Mesenchymal stem cell (in vitro differentiated cells and primary cell): ENCODE measurements around the gene NAE1.

Experiments used
- DNase-seq: peaks from one replicate; pipeline ENCODE4 v3.0.0-alpha.2; 2013
- H2AFZ ChIP-seq: one replicate; pipeline ENCODE4 v1.6.1; 2013; ENCODE audit warnings: low read depth, mild to moderate bottlenecking, control low read depth, inconsistent platforms, low read length, moderate library complexity
- H2AK5ac ChIP-seq: 2 replicates; pipeline ENCODE4 v1.6.1; 2013; ENCODE audit warnings: low read length, moderate library complexity, mild to moderate bottlenecking, inconsistent platforms; ENCODE audit not compliant: severe bottlenecking
- H2BK120ac ChIP-seq: one replicate; pipeline ENCODE4 v1.6.1; 2013; ENCODE audit warnings: low read depth, mild to moderate bottlenecking, inconsistent platforms, low read length, moderate library complexity
- H2BK12ac ChIP-seq, 2 experiments: one replicate each; pipeline ENCODE4 v1.6.1; 2013; ENCODE audit warnings: inconsistent platforms in 2 of 2, low read length in 2 of 2, mild to moderate bottlenecking in 2 of 2, moderate library complexity in 2 of 2, control low read depth in 1 of 2
- H2BK15ac ChIP-seq: one replicate; pipeline ENCODE4 v1.6.1; 2013; ENCODE audit warnings: mild to moderate bottlenecking, low read depth, inconsistent platforms; ENCODE audit not compliant: poor library complexity, severe bottlenecking
- H2BK5ac ChIP-seq: 2 replicates; pipeline ENCODE4 v1.6.1; 2013; ENCODE audit warnings: low read depth, mild to moderate bottlenecking, low read length, control low read depth, inconsistent platforms; ENCODE audit not compliant: poor library complexity, severe bottlenecking
- H3K14ac ChIP-seq, 2 experiments: one replicate each; pipeline ENCODE4 v1.6.1; 2013; ENCODE audit warnings: inconsistent platforms in 2 of 2, low read length in 2 of 2, control low read depth in 1 of 2, mild to moderate bottlenecking in 1 of 2, moderate library complexity in 1 of 2
- H3K18ac ChIP-seq, 2 experiments: one replicate each; pipeline ENCODE4 v1.6.1; 2013; ENCODE audit warnings: inconsistent platforms in 2 of 2, low read length in 2 of 2, control low read depth in 1 of 2, low read depth in 1 of 2, mild to moderate bottlenecking in 1 of 2
- H3K23ac ChIP-seq, 2 experiments: one replicate each; pipeline ENCODE4 v1.6.1; 2013; ENCODE audit warnings: inconsistent platforms in 2 of 2, low read length in 2 of 2, mild to moderate bottlenecking in 2 of 2, moderate library complexity in 2 of 2, control low read depth in 1 of 2
- H3K27ac ChIP-seq: 2 replicates; pipeline ENCODE4 v1.5.1; 2013; ENCODE audit warnings: mild to moderate bottlenecking, moderate library complexity, low read length, control low read depth, inconsistent platforms; ENCODE audit not compliant: poor library complexity, severe bottlenecking
- H3K27me3 ChIP-seq, 2 experiments: 2 replicates each; pipeline versions ENCODE4 v1.6.1 to v1.7.0; 2013; ENCODE audit warnings: low read length in 2 of 2, mild to moderate bottlenecking in 2 of 2, moderate library complexity in 2 of 2, control low read depth in 1 of 2, inconsistent platforms in 1 of 2; ENCODE audit not compliant: control insufficient read depth in 1 of 2, insufficient read depth in 1 of 2
- H3K36me3 ChIP-seq, 2 experiments: 2 replicates each; pipeline versions ENCODE4 v1.6.1 to v1.7.0; 2013; ENCODE audit warnings: low read length in 2 of 2, control low read depth in 1 of 2, inconsistent platforms in 1 of 2, low read depth in 1 of 2, mild to moderate bottlenecking in 1 of 2; ENCODE audit not compliant: insufficient read depth in 2 of 2, control insufficient read depth in 1 of 2
- H3K4ac ChIP-seq, 2 experiments: one replicate each; pipeline ENCODE4 v1.6.1; 2013; ENCODE audit warnings: inconsistent platforms in 2 of 2, low read length in 2 of 2, mild to moderate bottlenecking in 2 of 2, moderate library complexity in 2 of 2, control low read depth in 1 of 2, low read depth in 1 of 2
- H3K4me1 ChIP-seq: 2 replicates; pipeline ENCODE4 v1.6.1; 2013; ENCODE audit warnings: low read depth, low read length, control low read depth; ENCODE audit not compliant: control insufficient read depth, insufficient read depth
- H3K4me2 ChIP-seq: 2 replicates; pipeline ENCODE4 v1.6.1; 2013; ENCODE audit warnings: low read length, mild to moderate bottlenecking, inconsistent platforms; ENCODE audit not compliant: poor library complexity, severe bottlenecking
- H3K4me3 ChIP-seq, 2 experiments: 2 replicates each; pipeline versions ENCODE4 v1.5.1 to v1.7.0; 2013; ENCODE audit warnings: low read length in 2 of 2, mild to moderate bottlenecking in 2 of 2, control low read depth in 1 of 2, low read depth in 1 of 2; ENCODE audit not compliant: insufficient read depth in 1 of 2
- H3K79me1 ChIP-seq: replicated peaks from 2 replicates; pipeline ENCODE4 v1.6.1; 2013; ENCODE audit warnings: mild to moderate bottlenecking, control low read depth, low read length, inconsistent platforms; ENCODE audit not compliant: poor library complexity, severe bottlenecking
- H3K9ac ChIP-seq: 2 replicates; pipeline ENCODE4 v1.7.0; 2013; ENCODE audit warnings: mild to moderate bottlenecking, low read length, moderate library complexity
- H3K9me3 ChIP-seq: 2 replicates; pipeline ENCODE4 v1.7.0; 2013; ENCODE audit warnings: mild to moderate bottlenecking, low read length; ENCODE audit not compliant: control insufficient read depth
- H4K8ac ChIP-seq: one replicate; pipeline ENCODE4 v1.6.1; 2013; ENCODE audit warnings: inconsistent platforms, mild to moderate bottlenecking, low read length, moderate library complexity
- H4K91ac ChIP-seq: one replicate; pipeline ENCODE4 v1.6.1; 2013; ENCODE audit warnings: mild to moderate bottlenecking, low read length, inconsistent platforms
- WGBS: methylation state at CpG from one replicate; pipeline ENCODE4 v1.1.7; 2013; ENCODE audit warnings: mixed read lengths; 5-methylcytosine and 5-hydroxymethylcytosine counted together

Gene NAE1

DNA sequence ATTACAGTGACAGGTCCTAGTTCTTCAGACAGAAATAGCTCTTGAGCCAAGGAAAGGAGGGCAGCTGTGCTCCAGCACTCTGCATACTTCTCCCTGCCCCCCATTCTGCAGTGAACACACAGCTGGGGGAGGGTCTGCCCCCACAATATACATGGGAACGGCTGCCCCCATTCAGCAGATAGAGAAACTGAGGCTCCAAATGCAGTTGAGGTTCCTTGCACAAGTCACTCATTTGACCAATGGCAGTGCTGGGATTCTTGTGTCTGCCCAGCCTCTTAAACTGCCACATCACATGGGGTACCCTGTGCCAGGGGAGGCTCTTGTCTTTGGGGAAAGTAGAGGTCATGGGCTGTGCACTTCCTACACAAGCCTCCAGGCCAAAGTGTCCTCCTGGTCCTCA lies 38.6 kb upstream of the NAE1 start:
- H3K14ac ChIP-seq, result no peak overlapping the region
- H3K18ac ChIP-seq, result no peak overlapping the region
- no peak overlapping the region for H3K4me3 ChIP-seq
- no peak overlapping the region for H2AFZ ChIP-seq
- H3K36me3 ChIP-seq, result no peaks in the 10 kb centered on the region
- no peak overlapping the region for H2BK120ac ChIP-seq
- no peak overlapping the region for H3K9ac ChIP-seq
- WGBS, result 100% methylated on average over 1 of the region's 1 CpG
- no peak overlapping the region for H2AK5ac ChIP-seq
- no peak overlapping the region for H3K4ac ChIP-seq
- no peak overlapping the region for H4K91ac ChIP-seq
- H3K23ac ChIP-seq, result no peak overlapping the region
- no peaks in the 10 kb centered on the region for H3K27me3 ChIP-seq
- H2BK5ac ChIP-seq, result no peak overlapping the region
- H4K8ac ChIP-seq, result no peak overlapping the region
- peaks cover 2% of the 10 kb centered on the region for H3K79me1 ChIP-seq
- H3K4me1 ChIP-seq, result peaks cover 10% of the 10 kb centered on the region
- H2BK15ac ChIP-seq, result no peak overlapping the region
- H3K4me2 ChIP-seq, result no peak overlapping the region
- H2BK12ac ChIP-seq, result no peak overlapping the region
- H3K9me3 ChIP-seq, result no peaks in the 10 kb centered on the region
- H3K27ac ChIP-seq, result no peak overlapping the region
- DNase-seq, result no peak

DNA sequence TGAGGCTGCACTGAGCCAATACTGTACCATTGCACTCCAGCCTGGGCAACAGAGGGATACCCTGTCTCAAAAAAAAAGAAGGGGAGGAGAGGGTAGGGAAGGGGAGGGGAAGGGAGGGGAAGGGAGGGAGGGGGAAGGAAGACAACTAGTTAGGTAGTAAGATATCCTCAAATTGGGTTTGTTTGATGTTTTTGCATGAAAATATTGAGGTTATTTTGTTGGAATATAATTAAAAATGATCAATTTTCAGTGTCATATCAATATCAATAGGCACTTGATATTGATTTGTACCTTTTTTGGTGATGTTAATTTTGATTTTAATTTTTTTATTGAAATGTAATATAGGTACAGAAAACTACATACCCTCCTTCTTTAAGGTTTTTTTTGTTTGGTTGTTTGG lies 32.9 kb upstream of the NAE1 start:
- no peak for DNase-seq
- H3K4ac ChIP-seq, result no peak overlapping the region
- no peak overlapping the region for H2AFZ ChIP-seq
- H3K79me1 ChIP-seq, result no peaks in the 10 kb centered on the region
- H2AK5ac ChIP-seq, result no peak overlapping the region
- no peak overlapping the region for H4K8ac ChIP-seq
- no peak overlapping the region for H3K4me2 ChIP-seq
- H2BK120ac ChIP-seq, result no peak overlapping the region
- no peak overlapping the region for H4K91ac ChIP-seq
- no peak overlapping the region for H3K14ac ChIP-seq
- no peak overlapping the region for H3K4me3 ChIP-seq
- H2BK5ac ChIP-seq, result no peak overlapping the region
- H3K27ac ChIP-seq, result no peak overlapping the region
- no peak overlapping the region for H3K18ac ChIP-seq
- H3K9me3 ChIP-seq, result no peaks in the 10 kb centered on the region
- H3K27me3 ChIP-seq, result no peaks in the 10 kb centered on the region
- peaks cover 4% of the 10 kb centered on the region for H3K4me1 ChIP-seq
- H2BK15ac ChIP-seq, result no peak overlapping the region
- H3K23ac ChIP-seq, result no peak overlapping the region
- H3K9ac ChIP-seq, result no peak overlapping the region
- H2BK12ac ChIP-seq, result no peak overlapping the region
- no peaks in the 10 kb centered on the region for H3K36me3 ChIP-seq

DNA sequence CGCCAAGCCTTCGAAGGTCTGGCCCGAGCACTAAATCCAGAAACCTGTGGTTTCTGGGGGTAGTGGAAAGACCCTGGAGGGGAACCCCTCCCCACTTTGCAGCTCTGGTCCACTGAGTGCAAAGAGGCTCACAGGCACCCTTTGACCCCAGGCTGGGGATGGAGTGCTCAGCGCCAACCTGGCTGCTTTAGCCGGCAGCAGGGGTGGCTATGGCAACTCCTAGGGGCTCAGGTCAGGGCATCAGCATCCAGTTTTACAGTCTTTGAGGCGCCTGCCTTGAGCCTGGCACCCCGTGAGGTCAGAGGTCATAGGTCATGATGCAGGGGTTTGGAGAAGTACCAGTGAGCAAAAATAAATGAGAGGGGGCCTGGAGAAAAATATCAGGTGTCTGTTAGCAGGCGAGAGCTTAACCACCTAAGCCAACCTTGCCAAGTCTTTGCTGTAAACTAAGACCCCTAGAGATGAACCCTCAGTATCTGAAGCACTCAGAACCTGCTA lies 31.3 kb upstream of the NAE1 start:
- Histone ChIP-seq H3K36me3 (no peaks in the 10 kb centered on the region), H2BK120ac (no peak overlapping the region), H3K4ac (no peak overlapping the region), H3K14ac (no peak overlapping the region), H2BK5ac (no peak overlapping the region), H2BK15ac (no peak overlapping the region), H3K9me3 (no peaks in the 10 kb centered on the region), H3K9ac (no peak overlapping the region), H2BK12ac (no peak overlapping the region), H2AFZ (no peak overlapping the region), H3K23ac (no peak overlapping the region), H3K4me2 (no peak overlapping the region), H3K79me1 (no peaks in the 10 kb centered on the region), H4K91ac (no peak overlapping the region), H2AK5ac (no peak overlapping the region), H3K4me1 (peaks cover 4% of the 10 kb centered on the region), H3K4me3 (no peak overlapping the region), H4K8ac (no peak overlapping the region), H3K18ac (no peak overlapping the region), H3K27ac (no peak overlapping the region), H3K27me3 (no peaks in the 10 kb centered on the region)
- DNase-seq, result no peak
- 91% methylated on average over 8 of the region's 8 CpGs for WGBS

DNA sequence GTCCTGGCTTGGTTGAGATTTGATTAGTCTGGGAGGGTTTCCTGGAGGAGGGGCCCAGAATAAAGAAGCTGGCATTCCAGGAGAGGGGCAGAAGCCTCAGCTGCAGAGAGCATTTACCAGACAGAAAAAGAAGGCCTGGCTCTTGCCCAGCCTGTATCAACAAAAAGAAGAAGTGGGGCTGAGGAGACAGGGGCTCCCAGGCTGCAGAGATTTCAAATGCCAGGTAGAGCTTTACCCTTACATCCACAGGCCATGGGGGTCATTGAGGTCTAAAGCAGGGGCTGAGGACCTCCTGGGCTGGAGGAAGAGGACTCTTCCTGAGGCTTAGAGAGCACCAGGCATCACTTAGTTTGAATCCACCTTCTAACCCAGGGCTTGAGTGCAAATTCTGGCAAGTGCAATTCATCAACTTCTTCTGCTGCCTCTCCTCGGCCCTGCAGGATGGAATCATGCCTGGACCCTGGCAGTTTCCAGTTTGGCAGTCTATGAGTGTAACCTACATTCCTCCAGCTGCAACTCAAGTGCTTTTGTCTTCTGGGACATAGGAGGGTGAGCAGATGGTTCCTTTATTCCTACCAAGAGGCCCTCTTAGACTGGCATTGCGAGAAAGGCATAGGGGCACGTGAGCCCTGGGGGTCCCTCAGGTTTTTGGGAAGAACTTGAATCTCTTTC lies 28.8 kb upstream of the NAE1 start:
- Histone ChIP-seq H3K23ac (no peak overlapping the region), H3K4me2 (no peak overlapping the region), H3K4ac (no peak overlapping the region), H3K36me3 (no peaks in the 10 kb centered on the region), H3K9ac (no peak overlapping the region), H3K27me3 (no peaks in the 10 kb centered on the region), H2AK5ac (no peak overlapping the region), H2AFZ (no peak overlapping the region), H2BK12ac (no peak overlapping the region), H3K27ac (no peak overlapping the region), H4K91ac (no peak overlapping the region), H4K8ac (no peak overlapping the region), H2BK15ac (no peak overlapping the region), H3K79me1 (no peaks in the 10 kb centered on the region), H3K14ac (no peak overlapping the region), H3K4me1 (peaks cover 4% of the 10 kb centered on the region), H2BK120ac (no peak overlapping the region), H3K9me3 (no peaks in the 10 kb centered on the region), H2BK5ac (no peak overlapping the region), H3K4me3 (no peak overlapping the region), H3K18ac (no peak overlapping the region)
- WGBS, result 89% methylated on average over 3 of the region's 3 CpGs
- DNase-seq, result no peak
